Measurements from ENCODE around the gene HMHB1. TPM values are rescaled to one million over a fixed set of nuclear protein-coding genes. Genes with fewer than 3 reads are reported as not detected.
"Not testable (repeated sequence)": the region's sequence is repeated elsewhere in the genome, so short reads cannot be mapped to it uniquely, and the experiment has no call there.

The HMHB1 gene
- total and polyA plus RNA-seq, 7 experiments from 2014 or later = not detected

- ATAC-seq = peak; percentile 64
- no peak overlapping the region for H3K4me3 Mint-ChIP-seq
- no peak overlapping the region for H3K27ac Mint-ChIP-seq
- H3K36me3 ChIP-seq (ENCODE audit: control insufficient read depth in 2 of 3, insufficient read depth in 3 of 3, low read length in 3 of 3) = no peaks in the 10 kb centered on the region
- DNase-seq = no peak
- no peaks in the 10 kb centered on the region for H3K27me3 ChIP-seq (ENCODE audit: control insufficient read depth in 2 of 2, insufficient read depth in 2 of 2, low read length in 2 of 2)
- H3K27me3 Mint-ChIP-seq = peaks cover 4 to 8% (median 5%) of the 10 kb centered on the region in 5 donors
- ChIA-PET CTCF (no interaction called here), POLR2A (no interaction called here)
- no peaks in the 10 kb centered on the region for H3K9me3 ChIP-seq (ENCODE audit: control insufficient read depth in 2 of 3, low read length in 3 of 3)
- H3K27ac ChIP-seq (ENCODE audit: low read depth, low read length) = no peak overlapping the region
- no peaks in the 10 kb centered on the region for H3K9me3 Mint-ChIP-seq
- no peaks in the 10 kb centered on the region for H3K4me1 ChIP-seq (ENCODE audit: control insufficient read depth in 2 of 2, insufficient read depth in 2 of 2, low read length in 2 of 2)
- intact Hi-C loops (cut with micrococcal nuclease) = no loop called here
- H3K4me1 Mint-ChIP-seq = peaks cover 0 to 16% (median 8%) of the 10 kb centered on the region in 7 donors
- no peaks in the 10 kb centered on the region for H3K36me3 Mint-ChIP-seq
- no peak overlapping the region for H3K4me3 ChIP-seq (ENCODE audit: low read length)
Observed at GRCh38 chr5:143796753-143797152, 15.2 kb upstream of the HMHB1 start.

- no peaks in the 10 kb centered on the region for H3K36me3 ChIP-seq (ENCODE audit: control insufficient read depth in 2 of 3, insufficient read depth in 3 of 3, low read length in 3 of 3)
- DNase-seq (no peak), ATAC-seq (no peak)
- H3K27me3 ChIP-seq (ENCODE audit: control insufficient read depth in 2 of 2, insufficient read depth in 2 of 2, low read length in 2 of 2) = no peaks in the 10 kb centered on the region
- H3K4me1 Mint-ChIP-seq = peaks cover 0 to 8% (median 0%) of the 10 kb centered on the region in 7 donors
- no peak overlapping the region for H3K27ac Mint-ChIP-seq
- H3K9me3 ChIP-seq (ENCODE audit: control insufficient read depth in 2 of 3, low read length in 3 of 3) = no peaks in the 10 kb centered on the region
- H3K4me3 Mint-ChIP-seq = no peak overlapping the region
- no peaks in the 10 kb centered on the region for H3K36me3 Mint-ChIP-seq
- intact Hi-C loops (cut with micrococcal nuclease) = no loop called here
- no peak overlapping the region for H3K27ac ChIP-seq (ENCODE audit: low read depth, low read length)
- H3K4me3 ChIP-seq (ENCODE audit: low read length) = no peak overlapping the region
- POLR2A ChIA-PET = no interaction called here
- CTCF ChIA-PET = interaction anchor here (0.5 to 0.8 kb wide), 2 partner anchors 12 to 189 kb away, joined by 3 read pairs; no protein-coding TSS in a partner anchor
- H3K27me3 Mint-ChIP-seq = peaks cover 8 to 18% (median 14%) of the 10 kb centered on the region in 5 donors
- no peaks in the 10 kb centered on the region for H3K9me3 Mint-ChIP-seq
- no peaks in the 10 kb centered on the region for H3K4me1 ChIP-seq (ENCODE audit: control insufficient read depth in 2 of 2, insufficient read depth in 2 of 2, low read length in 2 of 2)
Observed at GRCh38 chr5:143800715-143801114, 11.2 kb upstream of the HMHB1 start.

DNA sequence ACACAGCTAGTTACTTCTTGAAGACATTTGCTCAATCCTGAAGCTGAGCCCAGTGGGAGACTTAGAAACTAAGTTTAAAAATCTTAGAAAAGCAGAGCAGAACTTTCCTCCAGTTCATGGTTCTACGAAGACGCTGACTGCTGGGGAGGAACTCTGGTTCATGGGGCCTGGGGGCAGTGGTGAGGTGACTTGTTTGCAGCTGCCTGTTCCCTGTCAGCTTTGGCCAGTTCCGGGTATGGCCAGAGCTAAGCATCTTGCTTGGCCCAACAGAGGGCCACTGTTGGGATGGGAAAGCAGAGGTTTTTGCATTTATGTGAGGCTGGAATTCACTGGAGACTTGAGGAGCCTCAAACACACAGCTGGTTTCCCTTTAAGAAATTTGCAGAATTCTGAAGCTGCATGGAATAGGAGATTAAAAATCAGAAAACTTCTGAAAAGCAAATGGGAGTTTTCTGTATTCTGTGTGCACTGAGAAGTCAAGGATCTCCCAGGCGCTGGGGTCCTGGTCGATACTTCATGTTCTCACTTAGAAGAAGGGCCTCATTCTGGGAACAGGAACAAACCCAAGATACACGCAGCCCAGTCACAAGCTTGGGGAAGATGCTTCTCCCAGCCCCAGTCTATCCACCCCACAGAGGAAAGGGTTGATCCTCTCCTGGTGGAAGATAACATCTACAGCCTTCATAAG lies 10.6 kb upstream of the HMHB1 start:
- Histone ChIP-seq H3K4me3 (ENCODE audit: low read length) (no peak overlapping the region), H3K4me1 (ENCODE audit: control insufficient read depth in 2 of 2, insufficient read depth in 2 of 2, low read length in 2 of 2) (no peaks in the 10 kb centered on the region), H3K9me3 (ENCODE audit: control insufficient read depth in 2 of 3, low read length in 3 of 3) (no peaks in the 10 kb centered on the region), H3K27me3 (ENCODE audit: control insufficient read depth in 2 of 2, insufficient read depth in 2 of 2, low read length in 2 of 2) (no peaks in the 10 kb centered on the region), H3K27ac (ENCODE audit: low read depth, low read length) (no peak overlapping the region), H3K36me3 (ENCODE audit: control insufficient read depth in 2 of 3, insufficient read depth in 3 of 3, low read length in 3 of 3) (no peaks in the 10 kb centered on the region)
- DNase-seq (no peak), ATAC-seq (no peak)
- intact Hi-C loops (cut with micrococcal nuclease) = no loop called here
- H3K9me3 Mint-ChIP-seq = no peaks in the 10 kb centered on the region
- no peak overlapping the region for H3K4me3 Mint-ChIP-seq
- CTCF ChIA-PET = interaction anchor here (0.5 to 0.8 kb wide), 3 partner anchors 12 to 188 kb away, joined by 3 read pairs; no protein-coding TSS in a partner anchor
- peaks cover 0 to 8% (median 0%) of the 10 kb centered on the region in 7 donors for H3K4me1 Mint-ChIP-seq
- no peak overlapping the region for H3K27ac Mint-ChIP-seq
- POLR2A ChIA-PET = no interaction called here
- H3K36me3 Mint-ChIP-seq = no peaks in the 10 kb centered on the region
- peaks cover 10 to 23% (median 14%) of the 10 kb centered on the region in 5 donors for H3K27me3 Mint-ChIP-seq

DNA sequence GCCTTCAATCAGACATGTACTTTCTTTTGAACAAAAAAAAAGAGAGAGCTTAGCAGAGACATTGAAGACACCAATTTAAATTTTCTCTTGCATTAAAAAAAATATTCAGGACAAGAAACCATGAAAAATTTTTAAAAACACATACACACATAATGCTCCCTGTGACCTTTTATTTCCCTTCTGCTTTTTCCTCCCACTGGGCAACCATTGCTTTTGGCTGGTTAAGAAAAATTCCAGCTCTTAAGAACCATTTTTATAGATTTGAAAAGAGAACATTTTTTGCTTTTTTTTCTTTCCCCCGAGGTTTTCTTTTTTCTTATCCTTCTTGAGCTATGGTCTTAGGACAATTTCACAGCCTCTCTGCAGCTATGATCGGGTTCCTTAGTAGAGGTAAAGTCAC lies 6.1 kb upstream of the HMHB1 start:
- POLR2A ChIA-PET = interaction anchor here (0.5 kb wide), 1 partner anchor 8 kb away, joined by 3 read pairs; no protein-coding TSS in a partner anchor
- H3K9me3 Mint-ChIP-seq = no peaks in the 10 kb centered on the region
- no peak for ATAC-seq

DNA sequence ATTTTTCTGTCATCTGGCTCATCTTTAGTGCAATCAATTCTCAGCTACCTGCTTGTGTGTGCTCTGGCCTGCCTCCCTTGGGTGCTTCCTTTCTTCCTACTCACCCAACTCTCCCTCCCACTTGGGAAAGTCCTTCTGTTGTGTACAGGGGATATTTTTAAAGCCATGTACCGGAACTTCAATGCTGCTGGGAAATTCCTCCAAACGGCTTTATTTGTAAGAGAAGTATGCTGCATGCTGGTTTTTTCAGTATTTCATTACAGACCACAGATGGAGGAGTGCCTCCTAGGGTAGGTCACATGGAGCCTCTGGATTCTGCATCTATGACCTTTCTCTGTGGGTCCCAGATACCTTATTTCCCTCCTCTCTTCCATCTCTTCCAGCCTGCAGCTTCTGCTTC lies 5.4 kb upstream of the HMHB1 start:
- Histone ChIP-seq H3K27ac (ENCODE audit: low read depth, low read length) (no peak overlapping the region), H3K27me3 (ENCODE audit: control insufficient read depth in 2 of 2, insufficient read depth in 2 of 2, low read length in 2 of 2) (no peaks in the 10 kb centered on the region), H3K9me3 (ENCODE audit: control insufficient read depth in 2 of 3, low read length in 3 of 3) (no peaks in the 10 kb centered on the region), H3K4me3 (ENCODE audit: low read length) (no peak overlapping the region), H3K4me1 (ENCODE audit: control insufficient read depth in 2 of 2, insufficient read depth in 2 of 2, low read length in 2 of 2) (no peaks in the 10 kb centered on the region), H3K36me3 (ENCODE audit: control insufficient read depth in 2 of 3, insufficient read depth in 3 of 3, low read length in 3 of 3) (no peaks in the 10 kb centered on the region)
- intact Hi-C loops (cut with micrococcal nuclease) = no loop called here
- Mint-ChIP-seq H3K4me3 (no peak overlapping the region), H3K36me3 (no peaks in the 10 kb centered on the region), H3K27ac (no peak overlapping the region), H3K9me3 (no peaks in the 10 kb centered on the region), H3K4me1 (peaks cover 0 to 5% (median 5%) of the 10 kb centered on the region in 7 donors), H3K27me3 (peaks cover 6 to 23% (median 10%) of the 10 kb centered on the region in 5 donors)
- CTCF ChIA-PET = no interaction called here
- POLR2A ChIA-PET = no interaction called here
- DNase-seq = no peak
- ATAC-seq = no peak

More for the DNA sequence above, 6.1 kb upstream of the HMHB1 start:
- intact Hi-C loops (cut with micrococcal nuclease) = no loop called here
- Histone ChIP-seq H3K27ac (ENCODE audit: low read depth, low read length) (no peak overlapping the region), H3K27me3 (ENCODE audit: control insufficient read depth in 2 of 2, insufficient read depth in 2 of 2, low read length in 2 of 2) (no peaks in the 10 kb centered on the region), H3K4me1 (ENCODE audit: control insufficient read depth in 2 of 2, insufficient read depth in 2 of 2, low read length in 2 of 2) (no peaks in the 10 kb centered on the region), H3K4me3 (ENCODE audit: low read length) (no peak overlapping the region), H3K36me3 (ENCODE audit: control insufficient read depth in 2 of 3, insufficient read depth in 3 of 3, low read length in 3 of 3) (no peaks in the 10 kb centered on the region), H3K9me3 (ENCODE audit: control insufficient read depth in 2 of 3, low read length in 3 of 3) (no peaks in the 10 kb centered on the region)
- Mint-ChIP-seq H3K36me3 (no peaks in the 10 kb centered on the region), H3K27me3 (peaks cover 5 to 25% (median 11%) of the 10 kb centered on the region in 5 donors), H3K4me3 (no peak overlapping the region), H3K27ac (no peak overlapping the region), H3K4me1 (peaks cover 0 to 5% (median 0%) of the 10 kb centered on the region in 7 donors)
- CTCF ChIA-PET = no interaction called here
- DNase-seq = no peak

GRCh38 chr5:143807401-143807800 lies 4.6 kb upstream of the HMHB1 start:
- H3K9me3 Mint-ChIP-seq = no peaks in the 10 kb centered on the region
- Histone ChIP-seq H3K27ac (ENCODE audit: low read depth, low read length) (no peak overlapping the region), H3K9me3 (ENCODE audit: control insufficient read depth in 2 of 3, low read length in 3 of 3) (no peaks in the 10 kb centered on the region), H3K4me3 (ENCODE audit: low read length) (no peak overlapping the region), H3K27me3 (ENCODE audit: control insufficient read depth in 2 of 2, insufficient read depth in 2 of 2, low read length in 2 of 2) (no peaks in the 10 kb centered on the region), H3K4me1 (ENCODE audit: control insufficient read depth in 2 of 2, insufficient read depth in 2 of 2, low read length in 2 of 2) (no peaks in the 10 kb centered on the region), H3K36me3 (ENCODE audit: control insufficient read depth in 2 of 3, insufficient read depth in 3 of 3, low read length in 3 of 3) (no peaks in the 10 kb centered on the region)
- H3K27ac Mint-ChIP-seq = no peak overlapping the region
- H3K4me1 Mint-ChIP-seq = peaks cover 8 to 13% (median 13%) of the 10 kb centered on the region in 7 donors
- peaks cover 14 to 23% (median 17%) of the 10 kb centered on the region in 5 donors for H3K27me3 Mint-ChIP-seq
- ChIA-PET POLR2A (no interaction called here), CTCF (no interaction called here)
- intact Hi-C loops (cut with micrococcal nuclease) = no loop called here
- DNase-seq = no peak
- no peak overlapping the region for H3K4me3 Mint-ChIP-seq
- H3K36me3 Mint-ChIP-seq = no peaks in the 10 kb centered on the region
- no peak for ATAC-seq

DNA sequence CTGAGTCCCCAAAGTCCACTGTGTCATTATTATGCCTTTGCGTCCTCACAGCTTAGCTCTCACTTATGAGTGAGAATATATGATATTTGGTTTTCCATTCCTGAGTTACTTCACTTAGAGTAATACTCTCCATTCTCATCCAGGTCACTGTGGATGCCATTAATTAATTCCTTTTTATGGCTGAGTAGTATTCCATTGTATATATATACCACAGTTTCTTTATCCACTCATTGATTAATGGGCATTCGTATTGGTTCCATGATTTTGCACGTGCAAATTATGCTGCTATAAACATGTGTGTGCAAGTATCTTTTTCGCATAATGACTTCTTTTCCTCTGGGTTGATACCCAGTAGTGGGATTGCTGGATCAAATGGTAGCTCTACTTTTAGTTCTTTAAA lies 4.4 kb downstream of the HMHB1 start:
- H3K9me3 ChIP-seq (ENCODE audit: control insufficient read depth in 2 of 3, low read length in 3 of 3); H3K4me3 Mint-ChIP-seq; H3K27me3 ChIP-seq (ENCODE audit: control insufficient read depth in 2 of 2, insufficient read depth in 2 of 2, low read length in 2 of 2); H3K36me3 ChIP-seq (ENCODE audit: control insufficient read depth in 2 of 3, insufficient read depth in 3 of 3, low read length in 3 of 3); H3K27ac ChIP-seq (ENCODE audit: low read depth, low read length); H3K27ac Mint-ChIP-seq; H3K36me3 Mint-ChIP-seq; intact Hi-C loops (cut with micrococcal nuclease); H3K9me3 Mint-ChIP-seq; H3K4me1 ChIP-seq (ENCODE audit: control insufficient read depth in 2 of 2, insufficient read depth in 2 of 2, low read length in 2 of 2); H3K4me3 ChIP-seq (ENCODE audit: low read length); POLR2A ChIA-PET; DNase-seq; ATAC-seq: not testable (repeated sequence)
- CTCF ChIA-PET = interaction anchor here (1.5 kb wide), 1 partner anchor 9 kb away, joined by 3 read pairs; no protein-coding TSS in a partner anchor
- Mint-ChIP-seq H3K4me1 (peaks cover 11 to 20% (median 17%) of the 10 kb centered on the region in 7 donors), H3K27me3 (peaks cover 7 to 17% (median 13%) of the 10 kb centered on the region in 5 donors)

Data from naive thymus-derived CD4-positive, alpha-beta T cell (primary cell).